Measurements from ENCODE around the gene ZNHIT3. TPM values are rescaled to one million over a fixed set of nuclear protein-coding genes. Genes with fewer than 3 reads are reported as not detected.
A peak's percentile ranks its signal among the peaks of the same experiment; 100 is the strongest.

Gene ZNHIT3
- polyA plus RNA-seq, 2 of the 4 experiments (the other 2 are of a cell fraction) = 117 to 166 TPM

GRCh38 chr17:36485027-36485426 lies 1.5 kb upstream of the ZNHIT3 start:
- Histone ChIP-seq H3K27ac (no peak overlapping the region), H3K9me3 (peaks cover 2% of the 10 kb centered on the region; the same call in 1 of the 3 replicates), H3K4me2 (no peak overlapping the region), H3K4me3 (no peak overlapping the region), H3K4me1 (peaks cover 14% of the 10 kb centered on the region)
- DNase-seq (ENCODE audit: low read depth in 1 of 2, low spot score in 1 of 2) (no peak), FAIRE-seq (no peak), ATAC-seq (no peak)
- CTCF ChIA-PET = interaction anchor here (0.7 to 2.2 kb wide), 4 partner anchors 21 to 517 kb away, joined by 3 to 10 read pairs (median 6); no protein-coding TSS in a partner anchor
- whole genome bisulfite sequencing (ENCODE audit: missing lambda C conversion rate) = 82% methylated on average over 8 of the region's 8 CpGs
- POLR2A ChIA-PET = no interaction called here
- no peak for TF ChIP-seq RFX5 (IDR thresholded peaks at IDR 0.05)
- no peak for TF ChIP-seq MAZ (IDR thresholded peaks at IDR 0.05; ENCODE audit: borderline replicate concordance, low read depth, low read length)
- TF ChIP-seq RNF2 (IDR thresholded peaks at IDR 0.05; ENCODE audit: borderline replicate concordance, low read depth) = no peak
- no peak for TF ChIP-seq JUNB (IDR thresholded peaks at IDR 0.05)
- TF ChIP-seq HDAC2 (IDR thresholded peaks at IDR 0.05) = no peak
- TF ChIP-seq ZNF302 (CRISPR knock-in tag; IDR thresholded peaks at IDR 0.05) = no peak
- no peak for TF ChIP-seq KDM5A (IDR thresholded peaks at IDR 0.05)
- no peak for TF ChIP-seq ZC3H11A (IDR thresholded peaks at IDR 0.05)
- no peak for TF ChIP-seq FOSB (CRISPR knock-in tag; IDR thresholded peaks at IDR 0.05)
- no peak for TF ChIP-seq ESRRA (IDR thresholded peaks at IDR 0.05; ENCODE audit: borderline replicate concordance, low read length)
- no peak for TF ChIP-seq ZFP36 (IDR thresholded peaks at IDR 0.05; ENCODE audit: borderline replicate concordance, partially characterized antibody)
- no peak for TF ChIP-seq FOSL2 (IDR thresholded peaks at IDR 0.05)
- TF ChIP-seq FOSL2 (CRISPR knock-in tag; IDR thresholded peaks at IDR 0.05) = no peak
- no peak for TF ChIP-seq HEYL (CRISPR knock-in tag; IDR thresholded peaks at IDR 0.05)
- TF ChIP-seq EHMT2 (IDR thresholded peaks at IDR 0.05; ENCODE audit: low read depth) = no peak
- no peak for TF ChIP-seq E2F6 (IDR thresholded peaks at IDR 0.05; ENCODE audit: borderline replicate concordance, low read depth)
- TF ChIP-seq PHF8 (IDR thresholded peaks at IDR 0.05; ENCODE audit: borderline replicate concordance, low read depth) = no peak

- ChIA-PET CTCF (interaction anchor here (0.6 to 2.2 kb wide), 6 partner anchors 9 to 516 kb away, joined by 3 to 10 read pairs (median 5); no protein-coding TSS in a partner anchor), POLR2A (interaction anchor here (0.5 to 1.1 kb wide), 4 partner anchors 9 to 516 kb away, joined by 3 to 6 read pairs (median 4); no protein-coding TSS in a partner anchor)
- H3K4me3 ChIP-seq = peak overlapping the region; percentile 86
- H3K4me2 ChIP-seq = peak overlapping the region; percentile 73
- peaks cover 14% of the 10 kb centered on the region for H3K4me1 ChIP-seq
- H3K9me3 ChIP-seq = peaks cover 6% of the 10 kb centered on the region; the same call in 1 of the 3 replicates
- FAIRE-seq = no peak
- peak overlapping the region; percentile 83 to 95 for H3K27ac ChIP-seq
- TF ChIP-seq EHF (CRISPR knock-in tag; IDR thresholded peaks at IDR 0.05) (no peak), TFCP2L1 (CRISPR knock-in tag; IDR thresholded peaks at IDR 0.05) (no peak), CHD4 (IDR thresholded peaks at IDR 0.05; ENCODE audit: borderline replicate concordance) (no peak), HES2 (IDR thresholded peaks at IDR 0.05) (no peak), NPAS2 (CRISPR knock-in tag; IDR thresholded peaks at IDR 0.05; ENCODE audit: borderline replicate concordance) (no peak), MAZ (IDR thresholded peaks at IDR 0.05; ENCODE audit: borderline replicate concordance, low read depth, low read length) (no peak), MAX (IDR thresholded peaks at IDR 0.05) (no peak), HOXB13 (CRISPR knock-in tag; IDR thresholded peaks at IDR 0.05; ENCODE audit: low read depth) (no peak), E2F6 (IDR thresholded peaks at IDR 0.05; ENCODE audit: borderline replicate concordance, low read depth) (no peak), CBX2 (IDR thresholded peaks at IDR 0.05; ENCODE audit: borderline replicate concordance, low read depth) (no peak)
- no peak for DNase-seq (ENCODE audit: low read depth in 1 of 2, low spot score in 1 of 2)
- no peak for ATAC-seq
- WGBS (ENCODE audit: missing lambda C conversion rate) = 66% methylated on average over 10 of the region's 10 CpGs
These were observed 677 bp upstream of the ZNHIT3 start for GRCh38 chr17:36485805-36486203.
